H1 (cell line): Measurements from ENCODE around the gene COL6A5.

Source experiments
- BCL11A ChIP-seq, 2 experiments: IDR thresholded peaks; one replicate each; pipeline ENCODE4 v1.6.1; 2011; ENCODE audit warnings: low read depth in 2 of 2, low read length in 2 of 2, mild to moderate bottlenecking in 2 of 2
- BRCA1 ChIP-seq: IDR thresholded peaks from 2 replicates; pipeline ENCODE4 v1.6.1; 2012; ENCODE audit warnings: low read depth, low read length, improper control_type of control experiment
- CHD2 ChIP-seq: IDR thresholded peaks from 2 replicates; pipeline ENCODE4 v1.6.1; 2012; ENCODE audit warnings: low read length, improper control_type of control experiment
- EP300 ChIP-seq, 2 experiments: IDR thresholded peaks; 1 replicate in 1 of 2; 2 replicates in 1 of 2; pipeline ENCODE4 v1.6.1; 2011 to 2012; ENCODE audit warnings: low read depth in 2 of 2, low read length in 2 of 2, mild to moderate bottlenecking in 2 of 2, borderline replicate concordance in 1 of 2, inconsistent platforms in 1 of 2, moderate library complexity in 1 of 2
- GABPA ChIP-seq: IDR thresholded peaks from 2 replicates; pipeline ENCODE4 v1.6.1; 2011; ENCODE audit warnings: mild to moderate bottlenecking, low read length, moderate library complexity, borderline replicate concordance; ENCODE audit not compliant: insufficient read depth
- JUN ChIP-seq: IDR thresholded peaks from 2 replicates; pipeline ENCODE4 v1.6.1; 2011; ENCODE audit warnings: low read depth, mild to moderate bottlenecking, improper control_type of control experiment, low read length
- JUND ChIP-seq: IDR thresholded peaks from 2 replicates; pipeline ENCODE4 v1.6.1; 2011; ENCODE audit warnings: mild to moderate bottlenecking, improper control_type of control experiment, low read length
- POLR2A ChIP-seq, 2 experiments: IDR thresholded peaks; 1 replicate in 1 of 2; 2 replicates in 1 of 2; pipeline ENCODE4 v1.6.1; 2011; ENCODE audit warnings: low read depth in 2 of 2, low read length in 2 of 2, mild to moderate bottlenecking in 2 of 2; ENCODE audit errors: control extremely low read depth in 1 of 2
- POLR2AphosphoS5 ChIP-seq: IDR thresholded peaks from 2 replicates; pipeline ENCODE4 v1.6.1; 2011; ENCODE audit warnings: low read depth, low read length
- RXRA ChIP-seq: IDR thresholded peaks from 2 replicates; pipeline ENCODE4 v1.6.1; 2011; ENCODE audit warnings: low read depth, mild to moderate bottlenecking, low read length, moderate library complexity; ENCODE audit not compliant: insufficient read depth
- TEAD4 ChIP-seq: IDR thresholded peaks from 2 replicates; pipeline ENCODE4 v1.6.1; 2012; ENCODE audit warnings: low read depth, low read length, inconsistent platforms, mixed read lengths
- TF ChIP-seq, protein P1 (sequence below): IDR thresholded peaks from 2 replicates; pipeline ENCODE4 v1.6.1; 2011; ENCODE audit warnings: low read length, improper control_type of control experiment
- TF ChIP-seq, protein P2 (sequence below), 3 experiments: IDR thresholded peaks; 1 replicate in 2 of 3; 2 replicates in 1 of 3; pipeline versions ENCODE4 v1.5.1 to v1.6.1; 2011; ENCODE audit warnings: low read length in 3 of 3, mild to moderate bottlenecking in 3 of 3, inconsistent platforms in 2 of 3, low read depth in 1 of 3, moderate library complexity in 1 of 3; ENCODE audit not compliant: insufficient read depth in 1 of 3; ENCODE audit errors: control extremely low read depth in 1 of 3

DNA sequence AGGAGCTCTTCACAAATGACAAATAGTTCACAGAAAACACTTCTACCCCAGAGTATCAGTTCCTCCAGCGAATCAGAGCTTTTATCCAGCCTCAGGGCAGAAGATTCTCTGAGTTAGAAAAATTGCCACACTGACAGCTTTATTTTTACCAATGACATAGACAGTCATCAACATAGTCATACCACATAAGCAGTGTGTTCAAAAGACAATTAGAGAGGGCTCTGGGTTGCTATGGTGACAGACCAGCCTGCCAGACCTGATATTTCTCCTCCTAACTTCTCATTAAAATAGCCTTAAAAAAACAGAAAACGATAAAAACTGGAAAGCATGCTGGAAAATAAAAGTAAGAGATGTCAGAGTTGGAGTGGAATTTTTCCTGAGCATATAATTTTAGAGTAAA lies 45.9 kb upstream of the COL6A5 start:
- TF ChIP-seq, protein P1, sequence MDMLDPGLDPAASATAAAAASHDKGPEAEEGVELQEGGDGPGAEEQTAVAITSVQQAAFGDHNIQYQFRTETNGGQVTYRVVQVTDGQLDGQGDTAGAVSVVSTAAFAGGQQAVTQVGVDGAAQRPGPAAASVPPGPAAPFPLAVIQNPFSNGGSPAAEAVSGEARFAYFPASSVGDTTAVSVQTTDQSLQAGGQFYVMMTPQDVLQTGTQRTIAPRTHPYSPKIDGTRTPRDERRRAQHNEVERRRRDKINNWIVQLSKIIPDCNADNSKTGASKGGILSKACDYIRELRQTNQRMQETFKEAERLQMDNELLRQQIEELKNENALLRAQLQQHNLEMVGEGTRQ = no peak
- TF ChIP-seq GABPA (no peak), POLR2A (IDR thresholded peaks at IDR 0.05; ENCODE audit: control extremely low read depth in 1 of 2, low read depth in 2 of 2, low read length in 2 of 2) (no peak), JUND (no peak), BCL11A (IDR thresholded peaks at IDR 0.05; ENCODE audit: low read depth in 2 of 2, low read length in 2 of 2) (no peak), BRCA1 (no peak), POLR2AphosphoS5 (no peak), JUN (no peak), EP300 (IDR thresholded peaks at IDR 0.05; ENCODE audit: borderline replicate concordance in 1 of 2, low read depth in 2 of 2, low read length in 2 of 2) (no peak), CHD2 (no peak), RXRA (no peak), TEAD4 (no peak)
- TF ChIP-seq, protein P2, sequence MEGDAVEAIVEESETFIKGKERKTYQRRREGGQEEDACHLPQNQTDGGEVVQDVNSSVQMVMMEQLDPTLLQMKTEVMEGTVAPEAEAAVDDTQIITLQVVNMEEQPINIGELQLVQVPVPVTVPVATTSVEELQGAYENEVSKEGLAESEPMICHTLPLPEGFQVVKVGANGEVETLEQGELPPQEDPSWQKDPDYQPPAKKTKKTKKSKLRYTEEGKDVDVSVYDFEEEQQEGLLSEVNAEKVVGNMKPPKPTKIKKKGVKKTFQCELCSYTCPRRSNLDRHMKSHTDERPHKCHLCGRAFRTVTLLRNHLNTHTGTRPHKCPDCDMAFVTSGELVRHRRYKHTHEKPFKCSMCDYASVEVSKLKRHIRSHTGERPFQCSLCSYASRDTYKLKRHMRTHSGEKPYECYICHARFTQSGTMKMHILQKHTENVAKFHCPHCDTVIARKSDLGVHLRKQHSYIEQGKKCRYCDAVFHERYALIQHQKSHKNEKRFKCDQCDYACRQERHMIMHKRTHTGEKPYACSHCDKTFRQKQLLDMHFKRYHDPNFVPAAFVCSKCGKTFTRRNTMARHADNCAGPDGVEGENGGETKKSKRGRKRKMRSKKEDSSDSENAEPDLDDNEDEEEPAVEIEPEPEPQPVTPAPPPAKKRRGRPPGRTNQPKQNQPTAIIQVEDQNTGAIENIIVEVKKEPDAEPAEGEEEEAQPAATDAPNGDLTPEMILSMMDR (IDR thresholded peaks at IDR 0.05; ENCODE audit: control extremely low read depth in 1 of 3, insufficient read depth in 1 of 3, low read depth in 1 of 3, low read length in 3 of 3) = no peak
